Hematopoietic multipotent progenitor cell treated with erythropoietin and hydrocortisone succinate and interleukin-3 and kit ligand, for 4 days (in vitro differentiated cells): ENCODE measurements around the gene EPN3.
A peak's percentile ranks its signal among the peaks of the same experiment; 100 is the strongest.

Experiments used
- DNase-seq: peaks from one replicate; pipeline ENCODE4 v3.0.0-alpha.2; 2015

Gene EPN3

GRCh38 chr17:50532452-50533024 is at the start of gene EPN3:
Gene EPN3, plus strand, starts transcription at chr17:50532735. Its CDS starts 3,822 bp downstream, at chr17:50536557.
- DNase-seq: no peak

- DNase-seq: no peak
Observed at GRCh38 chr17:50483266-50483665, 49.3 kb upstream of the EPN3 start.

- DNase-seq: no peak
Observed at GRCh38 chr17:50484386-50485155, 48.0 kb upstream of the EPN3 start.

- no peak for DNase-seq
Observed at GRCh38 chr17:50487213-50488096, 45.1 kb upstream of the EPN3 start.

- DNase-seq: no peak
Observed at GRCh38 chr17:50488880-50489279, 43.7 kb upstream of the EPN3 start.

- no peak for DNase-seq
Observed at GRCh38 chr17:50491505-50491904, 41.0 kb upstream of the EPN3 start.

GRCh38 chr17:50492214-50492613 is 40.3 kb upstream of the EPN3 start:
- no peak for DNase-seq

- no peak for DNase-seq
Observed at GRCh38 chr17:50493744-50494143, 38.8 kb upstream of the EPN3 start.

GRCh38 chr17:50495217-50495823 is 37.2 kb upstream of the EPN3 start:
- DNase-seq: no peak

- no peak for DNase-seq
Observed at GRCh38 chr17:50495918-50496317, 36.6 kb upstream of the EPN3 start.

GRCh38 chr17:50498021-50498874 is 34.3 kb upstream of the EPN3 start:
- DNase-seq: no peak

- no peak for DNase-seq
Observed at GRCh38 chr17:50499270-50499669, 33.3 kb upstream of the EPN3 start.

GRCh38 chr17:50499721-50500120 is 32.8 kb upstream of the EPN3 start:
- DNase-seq: no peak

- peak; percentile 66 for DNase-seq
Observed at GRCh38 chr17:50501054-50501453, 31.5 kb upstream of the EPN3 start.

- DNase-seq: no peak
Observed at GRCh38 chr17:50502301-50502990, 30.1 kb upstream of the EPN3 start.

GRCh38 chr17:50505591-50506130 is 26.9 kb upstream of the EPN3 start:
- no peak for DNase-seq

- no peak for DNase-seq
Observed at GRCh38 chr17:50506298-50506697, 26.2 kb upstream of the EPN3 start.

- peak; percentile 91 for DNase-seq
Observed at GRCh38 chr17:50507871-50508572, 24.5 kb upstream of the EPN3 start, which contains the start of gene MYCBPAP. Gene MYCBPAP, plus strand, starts transcription at chr17:50508439. Its CDS starts 236 bp downstream, at chr17:50508675.

GRCh38 chr17:50508573-50509460 is 23.7 kb upstream of the EPN3 start:
- no peak for DNase-seq
